HepG2 (cell line): ENCODE data around the gene IL16.
"Not testable (repeated sequence)": the region's sequence is repeated elsewhere in the genome, so short reads cannot be mapped to it uniquely, and the experiment has no call there.

ENCODE experiments used
- PATZ1 ChIP-seq: sonication (generic); formaldehyde crosslinking; IDR thresholded peaks from 2 replicates; pipeline ENCODE4 v1.4.0; 2020; ENCODE audit warnings: missing genetic modification reagents
- TF ChIP-seq, protein P1 (sequence below): sonication (generic); formaldehyde crosslinking; IDR thresholded peaks from 2 replicates; pipeline ENCODE4 v1.4.0; 2020; ENCODE audit warnings: missing genetic modification reagents, mild to moderate bottlenecking, borderline replicate concordance

- TF ChIP-seq, protein P1, sequence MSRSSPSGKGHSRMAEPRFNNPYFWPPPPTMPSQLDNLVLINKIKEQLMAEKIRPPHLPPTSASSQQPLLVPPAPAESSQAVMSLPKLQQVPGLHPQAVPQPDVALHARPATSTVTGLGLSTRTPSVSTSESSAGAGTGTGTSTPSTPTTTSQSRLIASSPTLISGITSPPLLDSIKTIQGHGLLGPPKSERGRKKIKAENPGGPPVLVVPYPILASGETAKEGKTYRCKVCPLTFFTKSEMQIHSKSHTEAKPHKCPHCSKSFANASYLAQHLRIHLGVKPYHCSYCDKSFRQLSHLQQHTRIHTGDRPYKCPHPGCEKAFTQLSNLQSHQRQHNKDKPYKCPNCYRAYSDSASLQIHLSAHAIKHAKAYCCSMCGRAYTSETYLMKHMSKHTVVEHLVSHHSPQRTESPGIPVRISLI (CRISPR knock-in tag), result not testable (repeated sequence)
- TF ChIP-seq PATZ1 (CRISPR knock-in tag), result not testable (repeated sequence)
These were observed 38.1 kb upstream of the IL16 start for GRCh38 chr15:81158561-81158960.
